ENCODE results near the gene SEMA4G. TPM values are rescaled to one million over a fixed set of nuclear protein-coding genes. Genes with fewer than 3 reads are reported as not detected.

Gene SEMA4G
- total RNA-seq, 1 experiment from 2014 or later, result 29.6 TPM

GRCh38 chr10:101005869-101006567, 36.7 kb downstream of the SEMA4G start:
- no peak for DNase-seq (ENCODE audit: low spot score)

- no peak for DNase-seq (ENCODE audit: low spot score)
These were observed 37.3 kb downstream of the SEMA4G start for GRCh38 chr10:101006593-101007098.

- DNase-seq (ENCODE audit: low spot score), result no peak
These were observed 37.9 kb downstream of the SEMA4G start for GRCh38 chr10:101007099-101007711.

GRCh38 chr10:101007915-101008822, 38.9 kb downstream of the SEMA4G start:
- DNase-seq (ENCODE audit: low spot score), result no peak

GRCh38 chr10:101008823-101009423, 39.6 kb downstream of the SEMA4G start:
- DNase-seq (ENCODE audit: low spot score), result peak; percentile 78

GRCh38 chr10:101010329-101010728, 41.0 kb downstream of the SEMA4G start:
- DNase-seq (ENCODE audit: low spot score), result no peak

GRCh38 chr10:101011517-101012423, 42.5 kb downstream of the SEMA4G start:
- DNase-seq (ENCODE audit: low spot score), result peak; percentile 67

GRCh38 chr10:101012525-101013364, 43.4 kb downstream of the SEMA4G start:
- peak; percentile 95 for DNase-seq (ENCODE audit: low spot score)

GRCh38 chr10:101013365-101013825, 44.1 kb downstream of the SEMA4G start:
- no peak for DNase-seq (ENCODE audit: low spot score)

- DNase-seq (ENCODE audit: low spot score), result peak; percentile 91
These were observed 45.1 kb downstream of the SEMA4G start for GRCh38 chr10:101014230-101014884.

- DNase-seq (ENCODE audit: low spot score), result peak; percentile 14
These were observed 45.8 kb downstream of the SEMA4G start for GRCh38 chr10:101014966-101015581.

- DNase-seq (ENCODE audit: low spot score), result no peak
These were observed 46.3 kb downstream of the SEMA4G start for GRCh38 chr10:101015582-101015973.

GRCh38 chr10:101016814-101017213, 47.5 kb downstream of the SEMA4G start:
- DNase-seq (ENCODE audit: low spot score), result no peak

- no peak for DNase-seq (ENCODE audit: low spot score)
These were observed 48.9 kb downstream of the SEMA4G start for GRCh38 chr10:101018118-101018599.

- DNase-seq (ENCODE audit: low spot score), result peak; percentile 92
These were observed 49.5 kb downstream of the SEMA4G start for GRCh38 chr10:101018600-101019439.
